ENCODE measurements around the gene DIPK1B. TPM values are rescaled to one million over a fixed set of nuclear protein-coding genes. Genes with fewer than 3 reads are reported as not detected.

DIPK1B gene
- polyA plus RNA-seq, 1 experiment = 2.8 TPM

DNA sequence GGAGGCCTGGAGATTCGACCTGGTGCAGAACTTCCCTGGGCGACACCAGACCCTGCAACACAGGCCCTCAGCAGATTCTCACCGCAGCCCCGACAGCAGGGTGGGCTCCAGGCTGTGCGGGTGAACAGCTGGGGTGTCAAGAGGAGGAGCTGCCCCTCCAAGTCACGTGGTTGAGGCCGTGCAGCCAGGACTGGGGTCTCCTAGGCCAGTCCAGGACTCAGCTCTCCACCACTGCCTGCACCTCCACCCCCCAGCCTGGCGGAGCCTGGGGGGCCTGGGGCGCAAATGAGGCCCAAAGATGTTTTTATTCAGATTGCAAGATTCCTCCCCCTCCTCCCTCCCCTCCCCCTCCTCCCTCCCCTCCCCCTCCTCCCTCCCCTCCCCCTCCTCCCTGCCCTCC, 15.9 kb upstream of the DIPK1B start:
- no peaks in the 10 kb centered on the region; the same call in 1 of the 2 replicates for H3K9me3 ChIP-seq (ENCODE audit: control insufficient read depth, insufficient read depth, low read length)
- TF ChIP-seq, protein P1, sequence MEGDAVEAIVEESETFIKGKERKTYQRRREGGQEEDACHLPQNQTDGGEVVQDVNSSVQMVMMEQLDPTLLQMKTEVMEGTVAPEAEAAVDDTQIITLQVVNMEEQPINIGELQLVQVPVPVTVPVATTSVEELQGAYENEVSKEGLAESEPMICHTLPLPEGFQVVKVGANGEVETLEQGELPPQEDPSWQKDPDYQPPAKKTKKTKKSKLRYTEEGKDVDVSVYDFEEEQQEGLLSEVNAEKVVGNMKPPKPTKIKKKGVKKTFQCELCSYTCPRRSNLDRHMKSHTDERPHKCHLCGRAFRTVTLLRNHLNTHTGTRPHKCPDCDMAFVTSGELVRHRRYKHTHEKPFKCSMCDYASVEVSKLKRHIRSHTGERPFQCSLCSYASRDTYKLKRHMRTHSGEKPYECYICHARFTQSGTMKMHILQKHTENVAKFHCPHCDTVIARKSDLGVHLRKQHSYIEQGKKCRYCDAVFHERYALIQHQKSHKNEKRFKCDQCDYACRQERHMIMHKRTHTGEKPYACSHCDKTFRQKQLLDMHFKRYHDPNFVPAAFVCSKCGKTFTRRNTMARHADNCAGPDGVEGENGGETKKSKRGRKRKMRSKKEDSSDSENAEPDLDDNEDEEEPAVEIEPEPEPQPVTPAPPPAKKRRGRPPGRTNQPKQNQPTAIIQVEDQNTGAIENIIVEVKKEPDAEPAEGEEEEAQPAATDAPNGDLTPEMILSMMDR (IDR thresholded peaks at IDR 0.05; ENCODE audit: low read depth, low read length) = no peak
- peaks cover 21% of the 10 kb centered on the region for H3K27me3 ChIP-seq (ENCODE audit: control insufficient read depth, insufficient read depth, low read length)
- no peak overlapping the region for H3K4me3 ChIP-seq (ENCODE audit: low read depth, low read length)
- CTCF ChIA-PET = interaction anchor here (1.5 kb wide), 1 partner anchor 25 kb away, joined by 5 read pairs; no protein-coding TSS in a partner anchor
- H3K27ac ChIP-seq (ENCODE audit: low read depth, low read length) = no peak overlapping the region
- no peak for DNase-seq (ENCODE audit: low read depth, low spot score)
- POLR2A ChIA-PET = no interaction called here

DNA sequence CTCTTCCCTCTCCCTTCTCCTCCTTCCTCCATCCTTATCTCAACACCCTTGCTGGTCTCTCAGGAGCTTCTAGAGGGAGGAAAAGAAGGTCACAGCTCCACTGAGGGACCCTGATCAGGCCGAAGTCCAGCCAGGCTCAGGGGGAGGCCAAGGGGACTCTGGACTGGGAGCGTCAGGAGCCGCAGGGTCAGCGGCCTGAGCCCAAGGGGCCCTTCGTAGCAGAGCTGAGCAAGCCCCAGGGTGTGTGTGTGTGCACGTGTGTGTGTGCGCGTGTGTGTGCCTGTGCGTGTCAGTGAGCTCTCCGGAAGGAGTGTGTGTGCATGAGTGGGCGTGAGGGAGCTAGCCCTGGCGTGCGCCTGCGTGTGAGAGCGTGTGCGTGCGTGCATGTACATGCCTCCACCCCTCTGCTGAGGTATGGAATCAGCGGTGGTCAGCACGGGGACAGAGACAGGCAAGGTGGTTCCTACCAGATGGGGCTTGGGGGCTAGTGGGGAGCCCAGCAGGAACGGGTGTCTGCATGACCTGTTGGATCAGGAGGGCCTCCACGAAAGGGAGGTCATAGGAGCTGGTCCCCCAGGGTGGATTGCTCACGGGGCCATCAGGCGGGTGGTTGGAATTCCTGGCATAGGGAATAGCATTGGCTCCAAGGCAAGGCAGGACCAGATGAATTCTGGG, 15.1 kb upstream of the DIPK1B start:
- POLR2A ChIA-PET = interaction anchor here (0.9 kb wide), 1 partner anchor 30 kb away, joined by 3 read pairs; no protein-coding TSS in a partner anchor
- H3K27me3 ChIP-seq (ENCODE audit: control insufficient read depth, insufficient read depth, low read length) = peaks cover 25% of the 10 kb centered on the region
- no peak overlapping the region for H3K27ac ChIP-seq (ENCODE audit: low read depth, low read length)
- CTCF ChIA-PET = interaction anchor here (0.7 to 1.5 kb wide), 2 partner anchors 26 to 44 kb away, joined by 3 to 5 read pairs; no protein-coding TSS in a partner anchor
- H3K4me3 ChIP-seq (ENCODE audit: low read depth, low read length) = no peak overlapping the region
- H3K9me3 ChIP-seq (ENCODE audit: control insufficient read depth, insufficient read depth, low read length) = no peaks in the 10 kb centered on the region; the same call in 1 of the 2 replicates
- TF ChIP-seq, protein P1 (IDR thresholded peaks at IDR 0.05; ENCODE audit: low read depth, low read length) = no peak
- DNase-seq (ENCODE audit: low read depth, low spot score) = no peak

DNA sequence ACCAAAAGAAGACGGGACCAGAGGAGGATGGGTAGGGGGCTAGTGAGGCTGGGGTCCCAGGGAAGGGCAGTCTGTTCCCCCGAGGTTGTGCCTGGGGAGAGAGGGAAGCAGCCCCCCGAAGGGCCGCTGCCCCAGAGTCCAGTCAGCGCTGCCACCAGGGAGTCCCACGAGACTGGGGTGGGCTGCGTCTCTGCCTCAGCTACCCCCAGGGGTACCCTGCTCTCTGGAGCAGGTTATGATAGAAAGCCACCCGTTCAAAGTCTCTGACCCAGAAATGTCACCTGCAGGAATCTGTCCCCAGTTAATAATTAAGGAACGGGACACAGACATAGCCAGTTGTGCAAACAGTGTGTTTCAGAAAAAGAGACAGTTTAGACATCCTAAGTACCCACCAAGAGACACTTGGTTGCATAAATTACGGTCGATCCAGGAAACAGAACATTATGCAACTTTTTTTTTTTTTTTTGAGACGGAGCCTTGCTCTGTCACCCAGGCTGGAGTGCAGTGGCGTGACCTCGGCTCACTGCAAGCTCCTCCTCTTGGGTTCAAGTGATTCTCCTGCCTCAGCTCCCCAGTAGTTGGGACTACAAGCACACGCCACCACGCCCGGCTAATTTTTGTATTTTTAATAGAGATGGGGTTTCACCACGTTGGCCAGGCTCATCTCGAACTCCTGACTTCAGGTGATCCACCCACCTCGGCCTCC, 14.4 kb upstream of the DIPK1B start:
- ChIA-PET CTCF (interaction anchor here (0.7 to 1.5 kb wide), 2 partner anchors 26 to 44 kb away, joined by 3 to 5 read pairs; no protein-coding TSS in a partner anchor), POLR2A (interaction anchor here (0.9 kb wide), 1 partner anchor 29 kb away, joined by 3 read pairs; no protein-coding TSS in a partner anchor)
- no peaks in the 10 kb centered on the region; the same call in 1 of the 2 replicates for H3K9me3 ChIP-seq (ENCODE audit: control insufficient read depth, insufficient read depth, low read length)
- DNase-seq (ENCODE audit: low read depth, low spot score) = no peak
- H3K27ac ChIP-seq (ENCODE audit: low read depth, low read length) = no peak overlapping the region
- TF ChIP-seq, protein P1 (IDR thresholded peaks at IDR 0.05; ENCODE audit: low read depth, low read length) = no peak
- no peak overlapping the region for H3K4me3 ChIP-seq (ENCODE audit: low read depth, low read length)
- H3K27me3 ChIP-seq (ENCODE audit: control insufficient read depth, insufficient read depth, low read length) = peaks cover 25% of the 10 kb centered on the region

DNA sequence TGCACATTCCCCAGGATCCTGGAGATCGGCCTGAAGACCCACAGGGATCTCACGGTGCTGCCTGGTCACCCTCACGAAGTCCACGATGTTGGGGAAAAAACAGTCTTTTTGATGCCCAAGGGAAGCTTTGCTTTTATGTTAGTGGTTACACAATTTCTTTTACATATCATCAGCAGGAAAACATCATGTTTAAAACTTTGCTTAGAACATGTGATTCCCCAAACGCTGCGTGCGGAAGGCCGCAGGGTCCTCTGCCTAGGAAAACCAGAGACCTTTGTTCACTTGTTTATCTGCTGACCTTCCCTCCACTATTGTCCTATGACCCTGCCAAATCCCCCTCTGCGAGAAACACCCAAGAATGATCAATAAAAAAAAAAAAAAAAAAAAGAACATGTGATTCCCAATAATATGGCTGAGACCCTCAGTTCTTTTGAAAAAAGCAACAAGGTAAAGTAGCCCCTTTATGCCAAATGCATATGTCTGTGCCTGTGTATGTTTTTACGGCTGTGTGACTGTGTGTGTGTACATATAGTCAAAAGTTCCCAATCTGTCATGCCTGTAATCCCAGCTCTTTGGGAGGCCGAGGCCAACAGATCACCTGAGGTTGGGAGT, 13.6 kb upstream of the DIPK1B start:
- Histone ChIP-seq H3K27ac (ENCODE audit: low read depth, low read length) (no peak overlapping the region), H3K4me3 (ENCODE audit: low read depth, low read length) (no peak overlapping the region), H3K9me3 (ENCODE audit: control insufficient read depth, insufficient read depth, low read length) (no peaks in the 10 kb centered on the region; the same call in 1 of the 2 replicates), H3K27me3 (ENCODE audit: control insufficient read depth, insufficient read depth, low read length) (peaks cover 27% of the 10 kb centered on the region)
- POLR2A ChIA-PET = no interaction called here
- TF ChIP-seq, protein P1 (IDR thresholded peaks at IDR 0.05; ENCODE audit: low read depth, low read length) = no peak
- DNase-seq (ENCODE audit: low read depth, low spot score) = no peak
- CTCF ChIA-PET = no interaction called here

Measured in AG04450 (cell line).